ENCODE results near the gene ETV5. TPM values are rescaled to one million over a fixed set of nuclear protein-coding genes. Genes with fewer than 3 reads are reported as not detected.

ETV5 gene
- total and polyA plus RNA-seq, 2 of the 4 experiments (the other 2 are of a cell fraction), result 15.7 to 20.1 TPM

GRCh38 chr3:186075931-186076567, 32.8 kb downstream of the ETV5 start:
- ATAC-seq (ENCODE audit: low read depth), result no peak
- H4K20me1 ChIP-seq (ENCODE audit: insufficient read depth, low read length), result no peaks in the 10 kb centered on the region
- H3K23ac ChIP-seq (ENCODE audit: low read depth, low read length), result no peak overlapping the region
- POLR2A ChIA-PET (ENCODE audit: unreplicated experiment), result no interaction called here
- H2AFZ ChIP-seq (replicated peaks; ENCODE audit: low read length, poor library complexity), result no peak overlapping the region
- WGBS, 2 experiments (ENCODE audit: extremely low coverage in 2 of 2, insufficient read length in 1 of 2), result no CpG with 5 or more reads among the region's 4 CpGs
- H3K9me3 ChIP-seq (ENCODE audit: control insufficient read depth, insufficient read depth, low read length), result no peaks in the 10 kb centered on the region
- peaks cover 10 to 18% of the 10 kb centered on the region in 2 experiments for H3K79me1 ChIP-seq (ENCODE audit: low read depth in 1 of 2, low read length in 2 of 2)
- H2BK15ac ChIP-seq (ENCODE audit: low read depth, low read length), result no peak overlapping the region
- no peak overlapping the region for H3K14ac ChIP-seq (replicated peaks; ENCODE audit: low read depth, low read length)
- H3K36me3 ChIP-seq (ENCODE audit: control insufficient read depth, insufficient read depth, low read length), result peaks cover 19% of the 10 kb centered on the region
- H2BK20ac ChIP-seq (ENCODE audit: low read depth, low read length), result no peak overlapping the region
- in situ Hi-C loops (cut with MboI; ENCODE audit: low sequenced_read_pairs), result no loop called here
- H2BK120ac ChIP-seq (ENCODE audit: low read depth, low read length), result no peak overlapping the region
- no peak overlapping the region for H4K91ac ChIP-seq (ENCODE audit: insufficient read depth, low read depth, low read length)
- no peak overlapping the region; a peak in 1 of 4 replicates for H4K8ac ChIP-seq (ENCODE audit: low read depth in 2 of 2, low read length in 2 of 2)
- dilution Hi-C loops (cut with HindIII; ENCODE audit: low sequenced_read_pairs, unreplicated experiment), result no loop called here
- no peak overlapping the region for H2AK9ac ChIP-seq (replicated peaks; ENCODE audit: low read depth, low read length, poor library complexity)
- H3K9ac ChIP-seq (ENCODE audit: low read depth, low read length), result no peak overlapping the region
- H3K4ac ChIP-seq (ENCODE audit: low read depth, low read length), result no peak overlapping the region
- H3K56ac ChIP-seq (ENCODE audit: extremely low read depth, insufficient read depth, low read length), result no peak overlapping the region
- DNase-seq, result no peak
- 0 out of 2 replicates have a peak, but pooled peaks cover 2% of the 10 kb centered on the region for H3K9me1 ChIP-seq (ENCODE audit: insufficient read depth, low read length)
- TF ChIP-seq CEBPB (IDR thresholded peaks at IDR 0.05; ENCODE audit: low read depth, low read length), result no peak
- TF ChIP-seq USF2 (IDR thresholded peaks at IDR 0.05; ENCODE audit: low read depth, low read length), result no peak
- no peak for TF ChIP-seq MAFK (IDR thresholded peaks at IDR 0.05; ENCODE audit: low read depth, low read length)
- TF ChIP-seq MXI1 (IDR thresholded peaks at IDR 0.05; ENCODE audit: borderline replicate concordance, low read depth, low read length), result no peak
- TF ChIP-seq POLR2A (IDR thresholded peaks at IDR 0.05; ENCODE audit: low read depth, low read length), result no peak
- no peak for TF ChIP-seq CTCF (conservative IDR thresholded peaks at IDR 0.05; ENCODE audit: low read depth, low read length)
- no peak for TF ChIP-seq BHLHE40 (IDR thresholded peaks at IDR 0.05; ENCODE audit: low read depth, low read length)
- TF ChIP-seq MAZ (IDR thresholded peaks at IDR 0.05; ENCODE audit: borderline replicate concordance, low read depth, low read length), result no peak
- no peak for TF ChIP-seq ELK1 (IDR thresholded peaks at IDR 0.05; ENCODE audit: borderline replicate concordance, low read depth, low read length)
- TF ChIP-seq RAD21 (IDR thresholded peaks at IDR 0.05; ENCODE audit: low read length), result no peak
- TF ChIP-seq RFX5 (IDR thresholded peaks at IDR 0.05; ENCODE audit: low read depth, low read length), result no peak
- no peak for TF ChIP-seq SMC3 (IDR thresholded peaks at IDR 0.05; ENCODE audit: low read depth, low read length)
- TF ChIP-seq NFE2L2 (IDR thresholded peaks at IDR 0.05; ENCODE audit: low read depth, low read length), result no peak
- TF ChIP-seq FOS (IDR thresholded peaks at IDR 0.05; ENCODE audit: low read depth, low read length), result no peak
- TF ChIP-seq CHD1 (IDR thresholded peaks at IDR 0.05; ENCODE audit: low read depth, low read length), result no peak
- no peak for TF ChIP-seq RCOR1 (IDR thresholded peaks at IDR 0.05; ENCODE audit: insufficient replicate concordance, low read length)
- H3K4me1 ChIP-seq (ENCODE audit: control insufficient read depth, insufficient read depth, low read length), result peaks cover 2% of the 10 kb centered on the region; the same call in 1 of the 2 replicates
- H3K18ac ChIP-seq (ENCODE audit: low read depth, low read length), result no peak overlapping the region
- CTCF ChIA-PET, result no interaction called here
- no peaks in the 10 kb centered on the region for H3K27me3 ChIP-seq (ENCODE audit: control insufficient read depth, insufficient read depth, low read length)
- intact Hi-C loops (cut with micrococcal nuclease), result no loop called here
- no peak overlapping the region for H2BK5ac ChIP-seq (ENCODE audit: low read depth, low read length, poor library complexity, severe bottlenecking)
- no peak overlapping the region for H2AK5ac ChIP-seq (ENCODE audit: low read depth, low read length)
- H3K4me2 ChIP-seq (ENCODE audit: low read depth, low read length), result no peak overlapping the region
- no TSS peak for BruUV-seq (replicated peaks)
- no peak overlapping the region for H4K5ac ChIP-seq (ENCODE audit: low read depth, low read length)
- H3K4me3 ChIP-seq (ENCODE audit: insufficient read depth, low read depth, low read length), result no peak overlapping the region
- H3K27ac ChIP-seq (ENCODE audit: insufficient read depth, low read length), result no peak overlapping the region

Measured in IMR-90 (cell line).